Right lobe of liver (tissue), 6 donors: Measurements from ENCODE around the gene ZNF695. TPM values are rescaled to one million over a fixed set of nuclear protein-coding genes. Genes with fewer than 3 reads are reported as not detected.
"Not testable (repeated sequence)": the region's sequence is repeated elsewhere in the genome, so short reads cannot be mapped to it uniquely, and the experiment has no call there.

Experiments used
- ATAC-seq, 4 donors: fragments of 200-7000 bp; cut with Tn5 transposase; one replicate each; pipeline ENCODE4 v1.9.1; 2020; ENCODE audit warnings: mild to moderate bottlenecking in 4 of 4, moderate library complexity in 4 of 4
- DNase-seq, 3 donors: peaks; one replicate each; pipeline ENCODE4 v3.0.0-alpha.2; 2020
- H3K27ac ChIP-seq, 3 donors: fragments of 200-600 bp; one replicate each; pipeline ENCODE4 v1.8.0; 2022
- H3K27me3 ChIP-seq, 2 donors: fragments of 200-600 bp; one replicate each; pipeline ENCODE4 v1.8.0; 2022
- H3K36me3 ChIP-seq, 4 donors: fragments of 200-600 bp; sonication (generic) in 1 of 4; one replicate each; pipeline versions ENCODE4 v1.5.1 to v1.8.0; 2017 to 2022; ENCODE audit warnings: control low read depth in 1 of 4
- H3K4me1 ChIP-seq, 4 donors: fragments of 200-600 bp; sonication (generic) in 1 of 4; one replicate each; pipeline versions ENCODE4 v1.5.1 to v1.8.0; 2017 to 2022; ENCODE audit warnings: control low read depth in 1 of 4
- H3K4me3 ChIP-seq, 3 donors: fragments of 200-600 bp; one replicate each; pipeline ENCODE4 v1.8.0; 2022
- H3K9me3 ChIP-seq, 4 donors: fragments of 200-600 bp; sonication (generic) in 1 of 4; one replicate each; pipeline versions ENCODE4 v1.5.1 to v1.8.0; 2017 to 2022; ENCODE audit warnings: control low read depth in 1 of 4
- POLR2A ChIP-seq: fragments of 450-650 bp; IDR thresholded peaks from one replicate; pipeline ENCODE4 v1.6.1; 2017; ENCODE audit warnings: antibody characterized with exemption, mild to moderate bottlenecking
- WGBS: methylation state at CpG from one replicate; pipeline ENCODE4 v1.1.6; 2018; ENCODE audit warnings: low coverage, low lambda C conversion rate; ENCODE audit not compliant: insufficient coverage; ENCODE audit errors: missing lambda C conversion rate; 5-methylcytosine and 5-hydroxymethylcytosine counted together
- intact Hi-C, 2 donors: fragments of 100-400 bp; cut with DNase I; formaldehyde crosslinking; loops; one replicate each; pipeline versions ENCODE4 v1.11.2 to v1.14.1; 2022
- total RNA-seq, 6 experiments: library from RNA; depleted of rRNA in 2 of 6; stranded (reverse); fragments of >200 nt in 2 of 6; fragmentation: NEBNext Ultra II Directional in 3 of 6; extraction: Animal tissue kit (Norgen Biotek cat#: 25700) in 3 of 6; gene quantifications; one replicate each; pipeline versions ENCODE4 v1.1.0 to v1.2.4, GENCODE V29; 2016 to 2023
- TF ChIP-seq, protein P1 (sequence below), 4 donors: fragments of 200-600 bp in 3 of 4; fragments of 450-650 bp in 1 of 4; IDR thresholded peaks; one replicate each; pipeline versions ENCODE4 v1.5.1 to v1.8.0; 2016 to 2022; ENCODE audit warnings: antibody characterized with exemption in 4 of 4, mild to moderate bottlenecking in 2 of 4
- donor health status: DM: no; HTN: yes; CAD: no.
- donor health status: DM: no; HTN: no; CAD: no.
- donor health status: DM: no; HTN: no; CAD: no.
- donor health status: DM: no; HTN: yes; CAD: no.
- donor health status: DM: no; HTN: yes; CAD: no.

ZNF695 gene
- total RNA-seq, 6 experiments from 2014 or later, result not detected

DNA sequence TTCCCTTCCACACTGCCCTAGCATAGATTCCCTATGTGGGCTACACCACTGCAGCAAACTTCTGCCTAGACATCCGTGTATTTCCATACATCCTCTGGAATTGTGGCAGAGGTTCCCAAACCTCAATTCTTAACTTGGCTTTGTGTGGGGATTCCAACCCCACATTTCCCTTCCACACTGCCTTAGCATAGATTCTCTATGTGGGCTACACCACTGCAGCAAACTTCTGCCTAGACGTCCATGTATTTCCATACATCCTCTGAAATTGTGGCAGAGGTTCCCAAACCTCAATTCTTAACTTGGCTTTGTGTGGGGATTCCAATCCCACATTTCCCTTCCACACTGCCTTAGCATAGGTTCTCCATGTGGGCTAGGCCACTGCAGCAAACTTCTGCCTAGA is 39.4 kb upstream of the ZNF695 start:
- TF ChIP-seq, protein P1, sequence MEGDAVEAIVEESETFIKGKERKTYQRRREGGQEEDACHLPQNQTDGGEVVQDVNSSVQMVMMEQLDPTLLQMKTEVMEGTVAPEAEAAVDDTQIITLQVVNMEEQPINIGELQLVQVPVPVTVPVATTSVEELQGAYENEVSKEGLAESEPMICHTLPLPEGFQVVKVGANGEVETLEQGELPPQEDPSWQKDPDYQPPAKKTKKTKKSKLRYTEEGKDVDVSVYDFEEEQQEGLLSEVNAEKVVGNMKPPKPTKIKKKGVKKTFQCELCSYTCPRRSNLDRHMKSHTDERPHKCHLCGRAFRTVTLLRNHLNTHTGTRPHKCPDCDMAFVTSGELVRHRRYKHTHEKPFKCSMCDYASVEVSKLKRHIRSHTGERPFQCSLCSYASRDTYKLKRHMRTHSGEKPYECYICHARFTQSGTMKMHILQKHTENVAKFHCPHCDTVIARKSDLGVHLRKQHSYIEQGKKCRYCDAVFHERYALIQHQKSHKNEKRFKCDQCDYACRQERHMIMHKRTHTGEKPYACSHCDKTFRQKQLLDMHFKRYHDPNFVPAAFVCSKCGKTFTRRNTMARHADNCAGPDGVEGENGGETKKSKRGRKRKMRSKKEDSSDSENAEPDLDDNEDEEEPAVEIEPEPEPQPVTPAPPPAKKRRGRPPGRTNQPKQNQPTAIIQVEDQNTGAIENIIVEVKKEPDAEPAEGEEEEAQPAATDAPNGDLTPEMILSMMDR (IDR thresholded peaks at IDR 0.05), result no peak
- no peak for TF ChIP-seq POLR2A
- H3K9me3 ChIP-seq, result peaks cover 0 to 22% (median 6%) of the 10 kb centered on the region in 4 donors
- no peaks in the 10 kb centered on the region for H3K27me3 ChIP-seq
- no peak for ATAC-seq
- H3K4me1 ChIP-seq, result no peaks in the 10 kb centered on the region
- DNase-seq, result no peak
- H3K27ac ChIP-seq, result no peak overlapping the region
- no peak overlapping the region for H3K4me3 ChIP-seq
- 67% methylated on average over 1 of the region's 2 CpGs for WGBS
- intact Hi-C loops, result no loop called here
- no peaks in the 10 kb centered on the region for H3K36me3 ChIP-seq

DNA sequence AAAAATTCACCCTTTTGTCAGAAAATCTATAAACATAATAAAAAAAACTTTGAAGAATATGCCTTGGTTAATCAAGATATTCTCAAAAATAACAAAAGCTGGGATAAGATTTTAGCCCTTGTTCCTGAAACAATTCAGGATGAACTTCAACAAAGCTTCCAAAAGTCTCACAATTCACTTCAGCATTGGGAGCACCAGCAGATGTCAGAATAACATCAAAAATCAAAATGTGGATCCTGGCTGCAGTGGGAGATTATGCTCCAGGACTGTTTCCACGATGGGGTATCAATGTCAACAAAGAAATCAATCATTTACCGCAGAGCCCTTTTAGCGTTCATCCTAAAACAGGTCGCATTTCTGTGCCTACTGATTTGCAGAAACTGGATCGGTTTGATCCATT is 35.5 kb upstream of the ZNF695 start:
- no peak overlapping the region for H3K4me3 ChIP-seq
- DNase-seq (no peak), ATAC-seq (no peak)
- no peak overlapping the region for H3K27ac ChIP-seq
- no peak for TF ChIP-seq POLR2A
- TF ChIP-seq, protein P1 (IDR thresholded peaks at IDR 0.05), result peak in 2 of 4 donors; percentile 16 to 18
- H3K9me3 ChIP-seq, result peaks cover 0 to 17% (median 4%) of the 10 kb centered on the region in 4 donors
- H3K27me3 ChIP-seq, result no peaks in the 10 kb centered on the region
- 70% methylated on average over 3 of the region's 5 CpGs for WGBS
- no peaks in the 10 kb centered on the region for H3K36me3 ChIP-seq
- no peaks in the 10 kb centered on the region for H3K4me1 ChIP-seq
- intact Hi-C loops, result no loop called here

DNA sequence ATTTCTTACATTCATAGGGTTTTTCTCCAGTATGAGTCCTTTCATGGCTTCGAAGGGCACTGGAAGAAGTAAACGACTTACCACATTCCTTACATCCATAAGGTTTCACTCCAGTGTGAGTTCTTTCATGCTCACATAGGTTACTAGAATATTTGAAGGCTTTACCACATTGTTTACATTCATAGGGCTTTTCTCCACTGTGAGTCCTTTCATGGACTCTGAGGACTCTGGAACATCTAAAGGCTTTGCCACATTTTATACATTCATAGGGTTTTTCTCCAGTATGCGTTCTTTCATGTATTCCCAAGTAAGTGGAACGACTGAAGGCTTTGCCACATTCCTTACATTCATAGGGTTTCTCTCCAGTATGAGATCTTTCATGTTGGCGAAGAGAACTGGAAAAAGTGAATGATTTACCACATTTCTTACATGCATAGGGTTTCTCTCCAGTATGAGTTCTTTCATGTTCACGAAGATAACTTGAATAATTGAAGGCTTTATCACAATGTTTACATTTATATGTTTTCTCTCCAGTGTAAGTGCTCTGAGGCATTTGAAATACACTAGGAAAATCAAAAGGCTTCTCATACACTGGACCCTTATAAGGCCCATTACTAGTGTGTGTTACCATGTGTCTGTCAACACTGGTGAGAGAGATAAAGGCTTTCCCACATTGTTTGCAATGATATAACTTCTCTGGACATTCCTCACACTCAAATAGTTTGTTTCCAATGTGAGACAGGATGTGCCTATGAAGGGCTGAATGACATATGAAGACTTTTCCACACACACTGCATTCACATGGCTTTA is 29.9 kb upstream of the ZNF695 start:
- intact Hi-C loops, result loop anchor here in 1 of 2 donors (5.0 kb wide), 1 partner anchor 345 kb away; no protein-coding TSS in a partner anchor
- Histone ChIP-seq H3K36me3 (peaks cover 0 to 14% (median 6%) of the 10 kb centered on the region in 4 donors), H3K27me3 (no peaks in the 10 kb centered on the region), H3K9me3 (peaks cover 0 to 42% (median 12%) of the 10 kb centered on the region in 4 donors), H3K4me3 (no peak overlapping the region), H3K4me1 (no peaks in the 10 kb centered on the region), H3K27ac (no peak overlapping the region)
- ATAC-seq (no peak), DNase-seq (no peak)
- no peak for TF ChIP-seq POLR2A
- TF ChIP-seq, protein P1 (IDR thresholded peaks at IDR 0.05), result no peak
- WGBS, result 92% methylated on average over 6 of the region's 6 CpGs

- H3K27ac ChIP-seq, H3K27me3 ChIP-seq, intact Hi-C loops, H3K36me3 ChIP-seq, H3K4me1 ChIP-seq, DNase-seq, ATAC-seq, H3K4me3 ChIP-seq: not testable (repeated sequence)
- no CpG with 5 or more reads among the region's 30 CpGs for WGBS
- peaks cover 0 to 19% (median 11%) of the 10 kb centered on the region in 4 donors for H3K9me3 ChIP-seq
Observed at GRCh38 chr1:247032306-247032705, 24.4 kb upstream of the ZNF695 start.

DNA sequence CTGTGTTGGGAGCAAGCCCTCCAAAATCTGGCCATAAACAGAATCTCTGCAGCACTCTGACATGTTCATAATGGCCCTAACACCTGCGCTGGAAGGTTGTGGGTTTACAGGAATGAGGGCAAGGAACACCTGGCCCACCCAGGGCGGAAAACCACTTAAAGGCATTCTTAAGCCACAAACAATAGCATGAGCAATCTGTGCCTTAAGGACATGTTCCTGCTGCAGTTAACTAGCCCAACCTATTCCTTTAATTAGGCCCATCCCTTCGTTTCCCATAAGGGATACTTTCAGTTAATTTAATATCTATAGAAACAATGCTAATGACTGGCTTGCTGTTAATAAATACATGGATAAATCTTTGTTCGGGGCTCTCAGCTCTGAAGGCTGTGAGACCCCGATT is 16.8 kb upstream of the ZNF695 start:
- intact Hi-C loops, ATAC-seq, H3K9me3 ChIP-seq, H3K27ac ChIP-seq, H3K4me3 ChIP-seq, H3K4me1 ChIP-seq, H3K36me3 ChIP-seq, DNase-seq, H3K27me3 ChIP-seq: not testable (repeated sequence)
- WGBS, result 72% methylated on average over 4 of the region's 5 CpGs
